Choroid plexus epithelial cell (primary cell): ENCODE data around the gene LMBRD2.
"Not testable (repeated sequence)": the region's sequence is repeated elsewhere in the genome, so short reads cannot be mapped to it uniquely, and the experiment has no call there.

ENCODE experiments used
- DNase-seq: peaks from one replicate; pipeline ENCODE4 v3.0.0-alpha.2; 2010; ENCODE audit warnings: low read depth
- H3K4me3 ChIP-seq: 2 replicates; pipeline ENCODE4 v1.5.1; 2011; ENCODE audit warnings: low read depth, mild to moderate bottlenecking, control low read depth, low read length, moderate library complexity
- CTCF ChIP-seq: conservative IDR thresholded peaks from 2 replicates; pipeline ENCODE4 v1.5.1; 2011; ENCODE audit warnings: low read depth, mild to moderate bottlenecking, control low read depth, inconsistent platforms, low read length, moderate library complexity

LMBRD2 gene

GRCh38 chr5:36136581-36136980, 15.1 kb downstream of the LMBRD2 start:
- no peak for DNase-seq
- H3K4me3 ChIP-seq, result no peak overlapping the region
- TF ChIP-seq CTCF, result no peak

- TF ChIP-seq CTCF, result no peak
- no peak overlapping the region for H3K4me3 ChIP-seq
- no peak for DNase-seq
These were observed 15.7 kb downstream of the LMBRD2 start for GRCh38 chr5:36135988-36136387.

GRCh38 chr5:36133009-36133408, 18.7 kb downstream of the LMBRD2 start:
- not testable (repeated sequence) for DNase-seq, H3K4me3 ChIP-seq

- not testable (repeated sequence) for DNase-seq, H3K4me3 ChIP-seq
These were observed 22.0 kb downstream of the LMBRD2 start for GRCh38 chr5:36129666-36130065.

GRCh38 chr5:36128795-36129194, 22.9 kb downstream of the LMBRD2 start:
- no peak for TF ChIP-seq CTCF
- DNase-seq, result no peak
- no peak overlapping the region for H3K4me3 ChIP-seq

- no peak for DNase-seq
- TF ChIP-seq CTCF, result no peak
These were observed 25.8 kb downstream of the LMBRD2 start for GRCh38 chr5:36125868-36126267.

GRCh38 chr5:36111238-36111637, 40.4 kb downstream of the LMBRD2 start:
- no peak overlapping the region for H3K4me3 ChIP-seq
- no peak for TF ChIP-seq CTCF
- DNase-seq, result no peak

More at GRCh38 chr5:36125868-36126267, 25.8 kb downstream of the LMBRD2 start:
- no peak overlapping the region for H3K4me3 ChIP-seq

GRCh38 chr5:36108758-36109460, 42.8 kb downstream of the LMBRD2 start:
- DNase-seq, result no peak
- no peak overlapping the region for H3K4me3 ChIP-seq
- no peak for TF ChIP-seq CTCF
